Left renal pelvis (tissue), 4 donors: ENCODE measurements around the gene LRRC8D. TPM values are rescaled to one million over a fixed set of nuclear protein-coding genes. Genes with fewer than 3 reads are reported as not detected.
"Not testable (repeated sequence)": the region's sequence is repeated elsewhere in the genome, so short reads cannot be mapped to it uniquely, and the experiment has no call there.

Experiments
- DNase-seq, 4 donors: peaks; one replicate each; pipeline ENCODE4 v3.0.0-alpha.2; 2013; ENCODE audit warnings: low read depth in 4 of 4, low spot score in 3 of 4
- polyA plus RNA-seq, 4 donors: library from polyadenylated mRNA; unstranded; fragments of 120-200 nt; gene quantifications; one replicate each; pipeline ENCODE4 v1.2.1, GENCODE V29; 2013; ENCODE audit not compliant: insufficient read length in 4 of 4

Gene LRRC8D
- polyA plus RNA-seq, 4 donors = 20.7 to 44.1 (median 38.2) TPM

GRCh38 chr1:89908672-89909436 lies 88.0 kb downstream of the LRRC8D start:
- DNase-seq = no peak

- no peak for DNase-seq
These were observed 89.4 kb downstream of the LRRC8D start for GRCh38 chr1:89910268-89910667.

GRCh38 chr1:89910780-89911179 lies 89.9 kb downstream of the LRRC8D start:
- no peak for DNase-seq

- no peak for DNase-seq
These were observed 90.6 kb downstream of the LRRC8D start for GRCh38 chr1:89911191-89911991.

- no peak for DNase-seq
These were observed 91.2 kb downstream of the LRRC8D start for GRCh38 chr1:89912073-89912472.

GRCh38 chr1:89913353-89914095 lies 92.7 kb downstream of the LRRC8D start:
- no peak for DNase-seq

- no peak for DNase-seq
These were observed 96.5 kb downstream of the LRRC8D start for GRCh38 chr1:89917353-89917752.

GRCh38 chr1:89918127-89918793 lies 97.4 kb downstream of the LRRC8D start:
- no peak for DNase-seq

GRCh38 chr1:89918794-89919155 lies 97.9 kb downstream of the LRRC8D start:
- no peak for DNase-seq

- no peak for DNase-seq
These were observed 98.3 kb downstream of the LRRC8D start for GRCh38 chr1:89919174-89919573.

GRCh38 chr1:89922911-89923310 lies 102.1 kb downstream of the LRRC8D start:
- DNase-seq = no peak

GRCh38 chr1:89923517-89923916 lies 102.7 kb downstream of the LRRC8D start:
- DNase-seq = no peak

GRCh38 chr1:89924075-89924474 lies 103.2 kb downstream of the LRRC8D start:
- DNase-seq = not testable (repeated sequence)

GRCh38 chr1:89927049-89927448 lies 106.2 kb downstream of the LRRC8D start:
- no peak for DNase-seq

- no peak for DNase-seq
These were observed 106.6 kb downstream of the LRRC8D start for GRCh38 chr1:89927478-89927877.

- DNase-seq = no peak
These were observed 107.7 kb downstream of the LRRC8D start for GRCh38 chr1:89928506-89928905.

- DNase-seq = no peak
These were observed 108.7 kb downstream of the LRRC8D start for GRCh38 chr1:89929467-89930063.

GRCh38 chr1:89930579-89930978 lies 109.7 kb downstream of the LRRC8D start:
- DNase-seq = no peak

GRCh38 chr1:89931964-89932363 lies 111.1 kb downstream of the LRRC8D start:
- DNase-seq = no peak

GRCh38 chr1:89932598-89933364 lies 111.9 kb downstream of the LRRC8D start:
- no peak for DNase-seq
